HK-2 (cell line): ENCODE measurements around the gene MGMT.

Experiments
- DNase-seq: peaks from one replicate; pipeline ENCODE4 v3.0.0-alpha.2; 2018; ENCODE audit not compliant: unreplicated experiment

Gene MGMT

DNA sequence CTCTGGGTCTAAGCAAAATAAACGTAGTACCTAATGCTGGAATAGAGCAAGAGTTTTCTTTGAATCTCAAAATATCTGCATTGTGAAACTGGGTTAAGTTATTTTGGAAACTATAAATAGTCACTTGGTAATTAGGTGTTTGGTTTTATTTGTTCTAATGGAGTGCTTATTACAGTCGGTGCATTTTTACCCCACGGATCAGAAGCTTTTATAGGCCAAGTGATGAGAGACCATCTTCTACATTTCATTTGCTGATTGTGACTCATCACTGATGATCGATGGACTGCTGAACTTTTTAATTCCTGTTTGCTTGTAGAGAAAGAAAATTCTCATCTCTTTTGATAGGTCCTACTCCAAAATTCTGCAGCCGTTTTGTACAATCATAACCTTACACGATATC lies 28.2 kb downstream of the MGMT start:
- no peak for DNase-seq

- no peak for DNase-seq
Observed at GRCh38 chr10:129495698-129496097, 28.7 kb downstream of the MGMT start.

DNA sequence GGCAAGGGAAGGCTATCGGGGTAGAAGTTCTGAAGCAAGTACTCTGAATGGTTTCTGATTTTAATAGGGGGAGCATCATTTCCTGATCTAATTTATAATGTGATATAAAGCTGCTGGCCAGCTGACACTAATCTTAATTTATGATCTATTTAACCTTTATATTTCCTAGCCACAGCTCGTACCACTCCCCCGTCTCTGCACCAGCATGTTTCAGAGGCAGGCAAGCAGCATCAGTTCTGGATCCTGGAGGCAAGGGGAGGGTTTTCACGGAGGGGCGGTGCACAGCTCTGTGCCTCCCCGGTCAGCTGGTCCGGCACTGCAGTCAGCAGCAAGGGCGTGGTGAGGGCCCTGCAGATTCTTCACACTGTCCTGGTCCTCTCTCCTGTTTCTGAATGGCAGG lies 30.0 kb downstream of the MGMT start:
- no peak for DNase-seq

- no peak for DNase-seq
Observed at GRCh38 chr10:129498680-129499079, 31.6 kb downstream of the MGMT start.

GRCh38 chr10:129500617-129501339 lies 33.7 kb downstream of the MGMT start:
- DNase-seq: no peak

GRCh38 chr10:129501652-129502436 lies 34.8 kb downstream of the MGMT start:
- no peak for DNase-seq

DNA sequence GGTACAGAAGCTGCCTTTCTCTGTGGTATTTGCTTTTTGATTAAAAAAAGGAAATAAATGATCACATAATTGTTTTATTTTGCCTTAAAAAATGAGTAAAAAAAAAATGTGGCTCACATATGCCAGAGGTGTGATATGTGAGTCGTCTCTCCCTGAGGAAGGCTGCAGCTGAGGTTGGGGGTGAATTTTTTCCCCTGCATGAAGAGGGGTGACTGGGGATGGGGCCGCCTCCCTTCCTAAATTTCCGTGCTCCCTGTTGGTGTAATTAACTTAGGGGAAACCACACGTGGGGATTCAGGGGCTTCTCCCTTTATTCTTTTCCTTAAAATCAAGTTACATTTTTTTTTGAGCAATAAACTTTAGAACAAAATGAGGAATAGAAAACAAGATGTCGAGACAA lies 35.4 kb downstream of the MGMT start:
- no peak for DNase-seq

DNA sequence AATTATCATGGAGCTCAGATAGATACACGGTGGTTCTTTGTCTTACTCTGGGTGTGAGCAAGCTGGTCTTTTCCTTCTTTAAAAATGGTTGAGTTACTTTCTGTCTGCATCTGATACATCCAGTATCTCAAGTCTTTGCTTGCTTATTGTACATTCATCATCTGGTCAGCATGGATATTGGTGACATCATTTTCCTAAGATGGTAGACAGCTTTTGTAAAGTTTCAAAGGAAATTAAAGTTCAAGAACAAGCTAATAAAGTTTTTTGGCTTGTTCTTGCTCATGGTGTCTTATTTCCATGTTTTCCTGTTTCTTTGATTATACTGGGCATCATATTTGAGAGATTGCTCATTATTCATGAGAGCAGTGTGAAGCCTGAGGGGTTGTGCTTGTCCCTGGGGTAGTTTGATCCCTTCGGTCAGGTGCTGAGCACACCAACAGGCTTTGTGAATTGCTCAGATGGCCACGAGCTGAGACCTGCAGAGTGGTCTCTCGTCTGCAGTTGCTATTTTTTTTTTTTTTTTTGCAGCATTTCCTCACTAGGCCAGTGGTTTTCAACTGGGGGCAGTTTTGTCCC lies 38.5 kb downstream of the MGMT start:
- DNase-seq: no peak

DNA sequence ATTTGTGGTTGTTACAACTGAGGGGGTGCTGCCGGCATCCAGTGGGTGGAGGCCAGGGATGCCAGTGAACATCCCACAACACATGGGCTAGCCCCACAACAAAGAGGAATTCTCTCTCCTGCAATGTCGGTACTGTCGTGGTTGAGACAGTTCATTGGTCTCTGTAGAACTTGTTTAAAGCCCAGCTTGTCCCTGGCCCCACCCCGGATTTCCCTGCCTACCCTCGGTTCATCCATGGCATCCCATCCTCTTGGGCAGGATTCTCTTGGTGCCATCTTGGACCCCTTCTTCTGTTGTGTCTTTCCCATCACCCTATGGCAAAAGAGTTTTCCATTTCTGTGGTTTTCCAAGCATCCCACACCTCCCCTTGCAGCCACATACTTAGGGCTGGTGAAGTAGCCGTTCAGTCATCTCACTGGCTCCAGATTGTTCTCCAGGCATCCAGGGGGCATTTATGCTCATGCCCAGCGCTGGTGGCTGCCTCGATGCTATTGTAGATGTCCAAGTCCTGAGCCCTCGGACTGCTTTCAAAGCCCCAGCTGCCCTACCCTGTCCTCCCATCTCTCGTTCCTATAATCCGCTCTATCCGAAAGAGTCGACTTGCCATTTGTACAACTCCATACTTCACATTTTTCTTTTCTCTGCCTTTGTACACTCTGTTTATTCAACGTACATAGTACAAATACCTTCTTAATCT lies 39.2 kb downstream of the MGMT start:
- DNase-seq: no peak

DNA sequence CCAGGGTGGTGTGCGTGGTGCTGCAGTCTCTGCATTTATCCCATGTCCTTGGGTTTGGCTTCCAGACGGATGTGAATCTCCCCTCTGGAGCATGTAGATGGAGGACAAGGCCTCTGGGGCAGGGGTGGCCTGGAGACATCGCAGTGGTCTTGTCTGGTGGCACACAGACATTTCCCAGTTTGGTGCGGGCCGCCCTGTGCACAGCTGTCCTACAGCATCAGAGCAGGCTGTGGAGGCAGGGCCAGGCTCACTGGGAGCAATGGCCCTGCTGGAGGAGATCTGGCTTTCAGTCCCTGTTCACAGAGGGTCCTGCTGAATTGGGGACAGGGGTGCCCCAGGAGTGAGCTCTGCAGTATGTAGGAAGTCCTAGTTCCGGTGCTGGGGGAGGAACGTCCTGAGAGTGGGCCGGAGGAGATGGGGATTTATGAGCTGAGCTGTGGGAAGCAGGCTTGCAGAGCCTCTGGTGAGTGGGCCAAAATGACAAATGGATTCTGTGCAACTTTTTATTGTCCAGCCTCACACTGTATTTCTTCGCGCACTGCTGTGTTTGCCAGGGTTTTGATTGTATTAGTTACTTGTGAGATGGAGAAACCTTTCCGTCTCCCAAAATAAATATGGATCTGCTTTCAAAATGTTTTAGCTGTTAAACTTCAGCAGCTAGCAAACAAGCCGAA lies 40.3 kb downstream of the MGMT start:
- DNase-seq: no peak

DNA sequence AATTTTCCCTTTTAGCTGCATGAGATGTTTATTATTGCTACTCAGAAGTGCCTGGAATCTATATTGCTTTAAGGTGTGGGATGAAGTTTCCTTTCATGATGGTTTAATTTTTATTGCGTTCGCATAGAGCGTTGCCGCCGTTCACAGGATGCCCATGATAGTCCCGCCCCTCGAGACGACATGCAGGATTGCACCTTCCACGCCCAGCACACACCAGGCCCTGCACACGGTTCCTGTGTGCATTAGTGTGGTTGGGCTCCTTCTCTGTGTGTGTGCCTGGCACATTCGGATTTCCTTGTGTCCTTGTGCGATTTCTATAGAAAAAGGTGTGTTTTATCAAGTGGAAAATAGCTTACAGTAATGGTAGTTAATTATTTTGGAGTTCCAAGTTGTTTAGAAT lies 42.1 kb downstream of the MGMT start:
- no peak for DNase-seq

- no peak for DNase-seq
Observed at GRCh38 chr10:129509835-129510234, 42.8 kb downstream of the MGMT start.

DNA sequence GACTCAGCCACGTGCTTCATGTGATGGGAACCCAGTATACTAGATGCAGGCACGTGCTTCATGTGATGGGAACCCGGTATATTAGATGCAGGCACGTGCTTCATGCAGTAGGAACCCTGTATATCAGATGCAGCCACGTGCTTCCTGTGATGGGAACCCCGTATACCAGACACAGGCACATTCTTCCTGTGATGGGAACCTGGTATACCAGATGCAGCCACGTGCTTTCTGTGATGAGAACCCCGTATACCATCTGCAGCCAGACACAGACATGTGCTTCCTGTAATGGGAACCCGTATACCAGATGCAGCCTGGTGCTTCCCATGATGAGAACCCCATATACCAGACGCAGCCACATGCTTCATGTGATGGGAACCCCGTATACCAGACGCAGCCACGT lies 44.0 kb downstream of the MGMT start:
- DNase-seq: no peak

DNA sequence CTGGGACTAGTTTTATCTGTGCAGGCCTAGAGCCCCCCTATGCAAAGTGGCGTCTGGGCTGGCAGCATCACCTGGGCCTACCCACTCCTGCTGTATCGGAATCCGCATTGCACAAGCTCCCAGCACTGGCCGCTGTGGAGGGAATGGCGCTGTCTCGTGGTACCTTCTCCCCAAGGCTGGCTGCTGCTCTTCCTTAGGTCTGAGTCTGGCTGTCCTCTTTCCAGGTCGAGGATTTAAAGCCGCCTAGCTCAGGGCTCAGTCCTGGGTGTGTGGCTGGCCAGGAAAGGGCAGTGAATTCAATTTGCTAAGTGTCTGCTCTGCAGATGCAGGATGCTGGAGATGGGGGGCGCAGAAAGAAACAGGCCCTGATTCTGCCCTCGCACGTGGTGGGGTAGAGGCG lies 44.7 kb downstream of the MGMT start:
- DNase-seq: no peak

- no peak for DNase-seq
Observed at GRCh38 chr10:129513312-129513711, 46.3 kb downstream of the MGMT start.

DNA sequence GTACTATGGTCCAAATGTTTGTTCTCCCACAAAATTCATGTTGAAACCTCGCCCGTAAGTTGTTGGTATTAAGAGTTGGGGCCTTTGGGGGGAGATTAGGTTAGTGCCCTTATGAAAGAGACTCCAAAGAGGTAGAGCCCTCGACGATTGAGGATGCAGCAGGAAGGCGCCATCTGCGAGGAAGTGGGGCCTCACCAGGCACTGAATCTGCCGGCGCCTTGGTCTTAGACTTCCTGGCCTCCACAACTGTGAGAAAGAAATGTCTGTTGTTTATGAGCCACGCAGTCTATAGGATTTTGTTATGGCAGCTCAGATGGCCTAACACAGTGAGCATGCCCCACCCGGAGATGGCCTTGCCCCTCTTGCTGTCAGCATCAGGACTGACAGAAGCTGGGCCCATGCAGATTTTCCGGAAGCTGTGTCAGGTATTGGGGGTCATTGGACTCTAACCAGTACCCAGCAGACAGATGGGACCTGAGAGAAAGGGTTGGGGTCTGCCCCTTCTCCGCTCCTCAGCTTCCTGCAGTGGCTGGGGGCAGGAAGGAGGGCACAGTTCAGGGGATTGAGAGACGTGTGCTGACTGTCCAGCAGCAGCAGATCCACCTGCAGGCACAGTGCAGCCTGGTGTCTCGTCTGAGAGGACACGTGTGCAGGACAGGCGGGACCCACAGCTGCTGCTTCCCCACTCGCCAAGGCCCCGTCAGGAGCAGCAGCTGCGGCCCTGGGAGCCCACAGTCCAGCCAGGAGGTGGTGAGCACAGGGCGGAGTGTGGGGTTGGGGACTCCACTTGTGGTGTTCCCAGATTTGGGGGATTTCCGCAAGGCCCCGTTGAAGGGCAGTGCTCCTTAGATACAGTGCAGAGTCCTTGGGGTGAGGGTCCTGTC lies 47.8 kb downstream of the MGMT start:
- no peak for DNase-seq

DNA sequence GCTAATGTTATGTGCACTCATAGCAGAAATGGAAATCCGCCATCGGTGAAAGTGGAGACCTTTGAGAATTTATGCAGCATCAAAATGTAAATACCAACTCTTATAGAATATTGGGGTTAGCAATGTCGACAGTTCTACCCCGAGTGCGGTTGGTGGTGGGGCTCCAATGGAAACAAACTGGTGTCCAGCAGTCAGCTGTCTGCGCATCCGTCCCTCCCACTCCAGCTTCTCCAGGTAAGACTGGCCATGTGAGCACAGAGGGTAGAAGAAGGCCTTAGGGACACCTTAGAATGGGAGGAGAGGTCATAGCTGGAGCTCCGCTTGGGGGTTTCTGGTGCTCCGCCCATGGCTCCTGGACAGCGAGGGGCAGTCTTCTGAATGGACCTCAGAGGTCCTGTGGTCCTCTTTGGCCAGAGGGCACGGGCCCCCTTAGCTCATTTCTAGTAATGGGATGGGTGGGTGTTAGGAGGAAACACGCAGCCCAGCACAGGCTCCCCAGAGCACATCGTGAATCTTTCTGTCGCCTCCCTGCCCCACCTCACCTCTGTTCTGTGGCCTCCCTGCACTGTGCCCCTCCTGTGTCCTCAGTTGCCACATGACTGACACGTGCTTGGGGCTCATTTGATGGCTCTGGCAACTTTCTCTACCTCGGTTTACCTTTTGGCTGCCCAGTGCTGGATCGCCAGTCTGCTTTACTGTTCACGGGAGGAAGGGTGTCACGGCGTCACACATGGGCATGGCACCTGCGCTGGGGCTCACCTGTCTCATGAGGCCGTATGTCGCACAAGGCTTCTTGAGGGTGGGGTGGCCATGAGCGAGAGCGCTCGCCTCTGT lies 50.0 kb downstream of the MGMT start:
- no peak for DNase-seq

- no peak for DNase-seq
Observed at GRCh38 chr10:129517680-129518057, 50.6 kb downstream of the MGMT start.

DNA sequence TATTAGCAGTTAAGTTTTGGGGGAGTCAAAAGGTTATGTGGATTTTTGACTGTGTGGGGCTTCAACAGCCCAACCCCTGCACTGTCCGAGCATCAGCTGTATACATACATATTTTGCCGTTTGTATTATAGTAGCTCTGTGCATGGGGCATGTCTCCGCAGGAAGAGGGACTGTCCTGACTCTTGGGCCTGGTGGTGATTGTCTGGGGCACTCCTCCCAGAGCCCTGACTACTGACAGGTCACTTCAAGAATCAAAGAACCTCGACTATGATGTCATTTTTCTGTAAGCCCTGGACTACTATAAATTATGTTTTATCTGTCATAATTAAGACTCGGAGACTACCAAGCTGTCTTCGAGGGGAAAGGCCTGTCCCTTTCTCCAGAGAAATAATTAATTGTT lies 51.8 kb downstream of the MGMT start:
- no peak for DNase-seq

DNA sequence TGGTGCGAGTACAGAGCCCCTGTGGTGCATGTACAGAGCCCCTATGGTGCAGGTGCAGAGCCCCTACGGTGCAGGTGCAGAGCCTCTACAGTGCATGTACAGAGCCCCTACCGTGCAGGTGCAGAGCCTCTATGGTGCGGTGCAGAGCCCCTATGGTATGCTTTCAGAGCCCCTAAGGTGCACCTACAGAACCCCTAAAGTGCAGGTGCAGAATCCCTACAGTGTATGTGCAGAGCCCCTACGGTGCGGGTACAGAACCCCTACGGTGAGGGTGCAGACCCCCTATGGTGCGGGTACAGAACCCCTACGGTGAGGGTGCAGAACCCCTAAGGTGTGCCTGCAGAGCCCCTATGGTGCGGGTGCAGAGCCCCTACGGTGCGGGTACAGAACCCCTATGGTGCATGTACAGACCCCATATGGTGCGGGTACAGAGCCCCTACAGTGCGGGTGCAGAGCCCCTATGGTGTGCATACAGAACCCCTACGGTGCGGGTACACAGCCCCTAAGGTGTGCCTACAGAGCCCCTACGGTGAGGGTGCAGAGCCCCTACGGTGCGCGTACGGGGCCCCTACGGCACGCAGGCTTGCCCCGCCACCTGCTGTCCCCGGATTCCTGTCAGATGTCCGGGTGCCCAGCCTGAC lies 53.5 kb downstream of the MGMT start:
- DNase-seq: no peak
